Spleen (tissue), 11 donors: ENCODE results near the gene YOD1. TPM values are rescaled to one million over a fixed set of nuclear protein-coding genes. Genes with fewer than 3 reads are reported as not detected.

Experiments
- DNase-seq: peaks from one replicate; pipeline ENCODE4 v3.0.0-alpha.2; 2020
- H3K27ac ChIP-seq, 8 donors: fragments of 200-600 bp; sonication (generic) in 7 of 8; 1 replicate in 4 of 8; 2 replicates in 4 of 8; pipeline versions ENCODE4 v1.5.0 to v1.8.0; 2016 to 2021; ENCODE audit warnings: inconsistent platforms in 4 of 8, mild to moderate bottlenecking in 4 of 8, moderate library complexity in 1 of 8
- H3K27me3 ChIP-seq, 7 donors: fragments of 200-600 bp; sonication (generic) in 6 of 7; replicated peaks in 1 of 7; 1 replicate in 4 of 7; 2 replicates in 3 of 7; pipeline versions ENCODE4 v1.5.0 to v1.8.0; 2016 to 2021; ENCODE audit warnings: inconsistent platforms in 3 of 7, mild to moderate bottlenecking in 1 of 7
- H3K36me3 ChIP-seq, 6 donors: fragments of 200-600 bp; sonication (generic) in 5 of 6; 1 replicate in 4 of 6; 2 replicates in 2 of 6; pipeline versions ENCODE4 v1.5.0 to v1.8.0; 2016 to 2021; ENCODE audit warnings: inconsistent platforms in 2 of 6
- H3K4me1 ChIP-seq, 6 donors: fragments of 200-600 bp; sonication (generic) in 5 of 6; 1 replicate in 3 of 6; 2 replicates in 3 of 6; pipeline versions ENCODE4 v1.5.0 to v1.8.0; 2016 to 2021; ENCODE audit warnings: inconsistent platforms in 3 of 6
- H3K4me3 ChIP-seq, 8 donors: fragments of 200-600 bp; sonication (generic) in 7 of 8; 1 replicate in 4 of 8; 2 replicates in 4 of 8; pipeline versions ENCODE4 v1.5.0 to v1.8.0; 2016 to 2021; ENCODE audit warnings: inconsistent platforms in 4 of 8, mild to moderate bottlenecking in 4 of 8, moderate library complexity in 2 of 8
- H3K9me3 ChIP-seq, 8 donors: fragments of 200-600 bp; sonication (generic) in 7 of 8; 1 replicate in 4 of 8; 2 replicates in 4 of 8; pipeline versions ENCODE4 v1.5.0 to v1.8.0; 2016 to 2021; ENCODE audit warnings: inconsistent platforms in 4 of 8
- POLR2A ChIP-seq, 3 donors: fragments of 450-650 bp; IDR thresholded peaks; one replicate each; pipeline ENCODE4 v1.5.1; 2017; ENCODE audit warnings: antibody characterized with exemption in 3 of 3, mild to moderate bottlenecking in 1 of 3
- POLR2AphosphoS5 ChIP-seq, 3 donors: sonication (generic); formaldehyde crosslinking; IDR thresholded peaks; one replicate each; pipeline ENCODE4 v1.5.1; 2017; ENCODE audit warnings: antibody characterized with exemption in 3 of 3
- WGBS, 5 donors: extraction: QIAGEN DNeasy Blood & Tissue Kit in 3 of 5; methylation state at CpG; one replicate each; pipeline versions ENCODE4 v1.1.5 to v1.1.7; 2013 to 2018; 5-methylcytosine and 5-hydroxymethylcytosine counted together
- intact Hi-C: fragments of 100-400 bp; cut with DNase I; formaldehyde crosslinking; loops from one replicate; pipeline ENCODE4 v1.15.0; 2023; ENCODE audit warnings: low total_unique reads
- polyA plus RNA-seq, 3 donors: library from polyadenylated mRNA; stranded (reverse); fragments of 200-250 nt; gene quantifications; one replicate each; pipeline ENCODE4 v1.2.1, GENCODE V29; 2013
- total RNA-seq, 7 donors: library from RNA; depleted of rRNA in 3 of 7; stranded (reverse); fragments of >200 nt in 3 of 7; fragmentation: NEBNext Ultra II Directional in 4 of 7; extraction: Animal tissue kit (Norgen Biotek cat#: 25700) in 4 of 7; gene quantifications; one replicate each; pipeline versions ENCODE4 v1.1.0 to v1.2.1, GENCODE V29; 2016 to 2021
- TF ChIP-seq, protein P1 (sequence below), 11 experiments: fragments of 200-600 bp in 7 of 11; fragments of 450-650 bp in 4 of 11; sonication (generic) in 4 of 11; IDR thresholded peaks in 8 of 11; conservative IDR thresholded peaks in 3 of 11; 1 replicate in 7 of 11; 2 replicates in 4 of 11; pipeline versions ENCODE4 v1.4.0 to v1.8.0; 2016 to 2021; ENCODE audit warnings: antibody characterized with exemption in 11 of 11, inconsistent platforms in 4 of 11, mild to moderate bottlenecking in 1 of 11
- donor health status: healthy with polysubstance abuse.
- donor health status: DM: no; HTN: no; CAD: no; lungs with moderate emphysema.
- donor health status: DM: no; HTN: no; CAD: no.
- donor health status: Bipolar disorder and iron deficiency.
- donor health status: healthy.
- donor health status: DM: no; HTN: no; CAD: no.
- donor health status: DM: yes; HTN: yes; CAD: no.

Gene YOD1
- total and polyA plus RNA-seq, 10 donors = 2.8 to 23.2 (median 11.8) TPM

DNA sequence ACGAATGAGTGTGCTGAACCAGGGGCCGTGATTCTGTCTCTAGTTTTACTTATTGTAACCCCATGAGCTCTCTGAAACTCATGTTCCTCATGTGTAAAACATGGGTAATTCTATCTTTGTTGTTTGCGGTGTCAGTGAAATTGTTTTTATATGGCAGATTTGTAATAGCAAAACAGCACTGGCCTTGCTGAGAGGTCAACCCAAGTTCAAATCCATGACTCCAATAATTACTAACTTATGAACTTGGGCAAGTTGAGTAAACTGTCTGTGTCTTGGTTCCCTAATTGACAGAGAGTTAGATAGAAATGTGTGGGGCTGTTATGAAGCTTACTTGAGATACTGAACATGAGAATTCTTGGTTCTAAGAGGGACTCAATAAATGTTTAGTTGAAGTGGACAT, 36.3 kb downstream of the YOD1 start:
- no peak for DNase-seq
- Histone ChIP-seq H3K27ac (no peak overlapping the region), H3K9me3 (no peaks in the 10 kb centered on the region), H3K36me3 (no peaks in the 10 kb centered on the region), H3K4me3 (no peak overlapping the region), H3K27me3 (no peaks in the 10 kb centered on the region), H3K4me1 (no peaks in the 10 kb centered on the region)
- WGBS, 5 donors = 77 to 97% (median 89%) methylated on average over 3 of the region's 3 CpGs
- intact Hi-C loops = no loop called here
- TF ChIP-seq POLR2A (IDR thresholded peaks at IDR 0.05) = no peak
- TF ChIP-seq, protein P1, sequence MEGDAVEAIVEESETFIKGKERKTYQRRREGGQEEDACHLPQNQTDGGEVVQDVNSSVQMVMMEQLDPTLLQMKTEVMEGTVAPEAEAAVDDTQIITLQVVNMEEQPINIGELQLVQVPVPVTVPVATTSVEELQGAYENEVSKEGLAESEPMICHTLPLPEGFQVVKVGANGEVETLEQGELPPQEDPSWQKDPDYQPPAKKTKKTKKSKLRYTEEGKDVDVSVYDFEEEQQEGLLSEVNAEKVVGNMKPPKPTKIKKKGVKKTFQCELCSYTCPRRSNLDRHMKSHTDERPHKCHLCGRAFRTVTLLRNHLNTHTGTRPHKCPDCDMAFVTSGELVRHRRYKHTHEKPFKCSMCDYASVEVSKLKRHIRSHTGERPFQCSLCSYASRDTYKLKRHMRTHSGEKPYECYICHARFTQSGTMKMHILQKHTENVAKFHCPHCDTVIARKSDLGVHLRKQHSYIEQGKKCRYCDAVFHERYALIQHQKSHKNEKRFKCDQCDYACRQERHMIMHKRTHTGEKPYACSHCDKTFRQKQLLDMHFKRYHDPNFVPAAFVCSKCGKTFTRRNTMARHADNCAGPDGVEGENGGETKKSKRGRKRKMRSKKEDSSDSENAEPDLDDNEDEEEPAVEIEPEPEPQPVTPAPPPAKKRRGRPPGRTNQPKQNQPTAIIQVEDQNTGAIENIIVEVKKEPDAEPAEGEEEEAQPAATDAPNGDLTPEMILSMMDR (IDR thresholded peaks at IDR 0.05 in 8 of 11, conservative IDR thresholded peaks at IDR 0.05 in 3 of 11) = no peak
- no peak for TF ChIP-seq POLR2AphosphoS5 (IDR thresholded peaks at IDR 0.05)

DNA sequence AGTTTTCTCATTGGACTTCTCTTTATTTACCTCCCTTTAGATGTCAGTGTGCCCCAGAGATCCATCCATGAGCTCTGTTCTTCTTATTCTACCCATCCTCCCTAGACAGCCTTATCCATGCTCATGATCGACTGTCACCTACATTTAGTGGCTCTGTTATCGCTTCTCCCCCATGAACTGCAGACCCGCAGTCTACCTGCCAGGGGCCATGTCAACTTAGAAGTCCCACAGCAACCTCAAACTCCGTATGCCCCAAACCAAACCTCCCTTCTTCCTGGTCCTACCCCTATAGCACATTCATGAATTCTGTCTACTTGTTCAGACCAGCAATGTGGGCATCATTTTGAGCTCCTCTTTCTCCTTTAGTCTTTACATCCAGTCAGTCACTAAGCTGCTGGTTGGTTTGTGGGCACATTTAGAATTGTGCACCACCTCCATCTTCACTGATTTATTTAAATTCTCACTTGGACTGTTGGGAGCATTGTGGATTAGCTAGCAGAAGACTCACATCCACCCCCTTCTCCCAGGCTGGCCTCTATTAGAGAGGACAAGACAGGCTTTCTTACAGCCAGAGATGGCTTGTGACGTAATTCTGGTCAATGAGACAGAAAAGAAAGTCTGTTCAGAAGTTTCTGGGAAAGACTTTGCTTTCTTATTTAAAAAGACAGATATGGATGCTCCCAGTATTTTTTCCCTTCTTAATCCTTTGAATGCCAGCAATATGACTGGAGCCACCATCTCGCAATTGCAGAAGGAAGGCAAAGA, 37.5 kb downstream of the YOD1 start:
- H3K27ac ChIP-seq = no peak overlapping the region
- H3K4me1 ChIP-seq = no peaks in the 10 kb centered on the region
- intact Hi-C loops = no loop called here
- no peak overlapping the region for H3K4me3 ChIP-seq
- TF ChIP-seq POLR2AphosphoS5 (IDR thresholded peaks at IDR 0.05) (no peak), POLR2A (IDR thresholded peaks at IDR 0.05) (no peak)
- TF ChIP-seq, protein P1 (IDR thresholded peaks at IDR 0.05 in 8 of 11, conservative IDR thresholded peaks at IDR 0.05 in 3 of 11) = no peak
- WGBS, 5 donors = 62 to 98% (median 74%) methylated on average over 6 of the region's 6 CpGs
- no peaks in the 10 kb centered on the region for H3K27me3 ChIP-seq
- no peaks in the 10 kb centered on the region for H3K9me3 ChIP-seq
- H3K36me3 ChIP-seq = no peaks in the 10 kb centered on the region
- no peak for DNase-seq

DNA sequence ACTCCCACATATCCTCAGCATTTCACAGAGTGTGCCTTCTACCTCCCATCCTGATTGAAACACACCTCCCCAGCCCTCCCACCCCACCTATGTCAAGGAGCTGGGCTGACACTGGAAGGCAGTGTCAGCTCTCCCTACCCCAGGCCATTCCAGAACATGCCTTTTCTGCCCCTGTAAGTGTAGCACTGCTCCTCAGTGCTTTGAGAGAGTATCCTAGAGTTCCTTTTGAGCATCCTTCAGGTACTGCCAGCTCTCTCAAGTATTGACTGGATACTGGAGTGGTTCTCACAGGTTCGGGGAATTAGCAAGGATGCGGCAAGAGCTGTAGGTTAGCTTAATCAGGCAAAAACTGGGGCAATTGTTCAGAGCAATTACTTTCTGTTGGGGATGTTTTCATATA, 40.3 kb downstream of the YOD1 start:
- H3K27me3 ChIP-seq = no peaks in the 10 kb centered on the region
- H3K27ac ChIP-seq = no peak overlapping the region
- no peaks in the 10 kb centered on the region for H3K4me1 ChIP-seq
- intact Hi-C loops = no loop called here
- H3K9me3 ChIP-seq = no peaks in the 10 kb centered on the region
- no peaks in the 10 kb centered on the region for H3K36me3 ChIP-seq
- 93 to 100% (median 100%) methylated on average over 2 of the region's 2 CpGs for WGBS, 5 donors
- TF ChIP-seq POLR2A (IDR thresholded peaks at IDR 0.05) (no peak), POLR2AphosphoS5 (IDR thresholded peaks at IDR 0.05) (no peak)
- TF ChIP-seq, protein P1 (IDR thresholded peaks at IDR 0.05 in 8 of 11, conservative IDR thresholded peaks at IDR 0.05 in 3 of 11) = no peak
- DNase-seq = no peak
- no peak overlapping the region for H3K4me3 ChIP-seq

DNA sequence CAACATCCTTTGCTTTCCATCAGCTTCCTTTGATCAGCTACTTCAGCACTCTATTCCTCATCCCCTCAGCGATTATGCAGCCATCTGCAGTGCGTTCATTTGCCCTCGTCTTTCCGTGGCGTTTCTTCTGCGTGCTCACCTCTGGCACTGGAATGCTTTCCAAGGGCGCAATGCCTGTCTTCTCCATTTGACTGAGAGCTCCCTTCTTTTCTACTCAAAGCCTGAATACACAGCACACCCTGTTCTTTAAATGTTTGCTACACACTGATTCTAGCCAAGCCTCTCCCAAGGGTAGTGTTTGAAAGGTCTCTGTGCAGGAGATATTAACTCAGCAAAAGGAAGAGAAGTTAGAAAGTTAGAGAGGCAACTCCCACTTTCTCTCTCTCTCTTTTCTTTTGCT, 41.1 kb downstream of the YOD1 start:
- Histone ChIP-seq H3K9me3 (no peaks in the 10 kb centered on the region), H3K4me1 (peaks cover 0 to 5% (median 0%) of the 10 kb centered on the region in 6 donors), H3K36me3 (no peaks in the 10 kb centered on the region), H3K27me3 (no peaks in the 10 kb centered on the region), H3K4me3 (no peak overlapping the region), H3K27ac (no peak overlapping the region)
- TF ChIP-seq POLR2AphosphoS5 (IDR thresholded peaks at IDR 0.05) (no peak), POLR2A (IDR thresholded peaks at IDR 0.05) (no peak)
- TF ChIP-seq, protein P1 (IDR thresholded peaks at IDR 0.05 in 8 of 11, conservative IDR thresholded peaks at IDR 0.05 in 3 of 11) = no peak
- DNase-seq = no peak
- intact Hi-C loops = loop anchor here (10.0 kb wide), 1 partner anchor 65 kb away; no protein-coding TSS in a partner anchor
- 79 to 91% (median 81%) methylated on average over 7 of the region's 7 CpGs for WGBS, 5 donors
